A549 (cell line): ENCODE results near the gene RMC1. TPM values are rescaled to one million over a fixed set of nuclear protein-coding genes. Genes with fewer than 3 reads are reported as not detected.

Experiments
- ATAC-seq, 2 experiments: fragments of 200-7000 bp in 1 of 2; fragments of >200 bp in 1 of 2; cut with Nextera tagmentation in 1 of 2; cut with Tn5 transposase in 1 of 2; 3 replicates each; pipeline versions ENCODE4 v1.8.0 to v1.9.1; 2018 to 2020; ENCODE audit warnings: mild to moderate bottlenecking in 1 of 2, moderate library complexity in 1 of 2
- CTCF ChIA-PET: fragments of 300-600 bp; sonication (Branson Sonifier 250); formaldehyde crosslinking; extraction: SDS; loops from one replicate; lab custom pipeline; 2021; ENCODE audit warnings: antibody characterized with exemption, inconsistent platforms; lab: Yijun Ruan, JAX
- POLR2A ChIA-PET: fragments of 350-600 bp; formaldehyde crosslinking; extraction: SDS; loops from one replicate; lab custom pipeline; 2021; ENCODE audit warnings: antibody characterized with exemption, inconsistent platforms; lab: Yijun Ruan, JAX
- DNase-seq, 2 experiments: peaks; one replicate each; pipeline versions ENCODE4 v3.0.0 to v3.0.0-alpha.2; 2011 to 2016; ENCODE audit warnings: low read depth in 1 of 2, low spot score in 1 of 2
- FAIRE-seq: peaks from 2 replicates; lab custom pipeline; 2011; peaks lifted over from hg19 to GRCh38; lab: Jason Lieb, UNC
- H3K27ac ChIP-seq, 2 experiments: fragments of >200 bp; sonication (Bioruptor Twin); formaldehyde crosslinking; 3 replicates each; pipeline ENCODE4 v1.5.1; 2016 to 2017
- H3K4me1 ChIP-seq: fragments of >200 bp; sonication (Bioruptor Twin); formaldehyde crosslinking; 3 replicates; pipeline ENCODE4 v1.6.1; 2016
- H3K4me2 ChIP-seq: fragments of >200 bp; sonication (Bioruptor Twin); formaldehyde crosslinking; 3 replicates; pipeline ENCODE4 v1.6.1; 2016
- H3K4me3 ChIP-seq: fragments of >200 bp; sonication (Bioruptor Twin); formaldehyde crosslinking; 3 replicates; pipeline ENCODE4 v1.5.1; 2016
- H3K9me3 ChIP-seq: fragments of >200 bp; sonication (Bioruptor Twin); formaldehyde crosslinking; 3 replicates; pipeline ENCODE4 v1.6.1; 2016
- BHLHE40 ChIP-seq: IDR thresholded peaks from 2 replicates; pipeline ENCODE4 v1.6.1; 2012; ENCODE audit warnings: low read depth, low read length, inconsistent platforms
- CHD2 ChIP-seq: fragments of 150-350 bp; IDR thresholded peaks from 2 replicates; pipeline ENCODE4 v1.6.1; 2014; ENCODE audit warnings: low read length; ENCODE audit not compliant: partially characterized antibody
- CHD4 ChIP-seq: fragments of 200-600 bp; sonication (generic); IDR thresholded peaks from 2 replicates; pipeline ENCODE4 v1.6.1; 2016; ENCODE audit warnings: antibody characterized with exemption, mild to moderate bottlenecking, borderline replicate concordance
- EHMT2 ChIP-seq: fragments of 200-600 bp; sonication (generic); IDR thresholded peaks from 2 replicates; pipeline ENCODE4 v1.6.1; 2016; ENCODE audit warnings: antibody characterized with exemption, low read depth, mild to moderate bottlenecking, moderate library complexity
- FOSL2 ChIP-seq, 2 experiments: fragments of 450-650 bp in 1 of 2; fragments of >200 bp in 1 of 2; sonication (Bioruptor Twin) in 1 of 2; formaldehyde crosslinking; IDR thresholded peaks; 2 replicates each; pipeline versions ENCODE4 v1.5.0 to v1.6.1; 2016 to 2020; ENCODE audit warnings: mild to moderate bottlenecking in 1 of 2, moderate library complexity in 1 of 2
- HES2 ChIP-seq: fragments of >200 bp; sonication (Bioruptor Twin); formaldehyde crosslinking; IDR thresholded peaks from 2 replicates; pipeline ENCODE4 v1.6.1; 2016
- HOXB5 ChIP-seq: fragments of 250-450 bp; sonication (Bioruptor Pico); IDR thresholded peaks from 2 replicates; pipeline ENCODE4 v1.5.0; 2020; ENCODE audit warnings: mild to moderate bottlenecking, moderate library complexity
- KDM5A ChIP-seq: fragments of 200-600 bp; sonication (generic); IDR thresholded peaks from 2 replicates; pipeline ENCODE4 v1.6.1; 2016; ENCODE audit warnings: antibody characterized with exemption, mild to moderate bottlenecking
- MAFK ChIP-seq: fragments of 450-650 bp; IDR thresholded peaks from 2 replicates; pipeline ENCODE4 v1.6.1; 2014; ENCODE audit not compliant: partially characterized antibody
- NFE2L2 ChIP-seq: fragments of 150-350 bp; conservative IDR thresholded peaks from 2 replicates; pipeline ENCODE4 v1.6.1; 2014; ENCODE audit warnings: low read length
- PBX3 ChIP-seq: IDR thresholded peaks from 2 replicates; pipeline ENCODE4 v1.6.1; 2012
- PHF8 ChIP-seq: fragments of 200-600 bp; sonication (generic); IDR thresholded peaks from 2 replicates; pipeline ENCODE4 v1.6.1; 2016; ENCODE audit warnings: low read depth, mild to moderate bottlenecking, antibody characterized with exemption, moderate library complexity, borderline replicate concordance
- RAD21 ChIP-seq, 2 experiments: fragments of >200 bp in 1 of 2; sonication (Bioruptor Twin) in 1 of 2; formaldehyde crosslinking in 1 of 2; IDR thresholded peaks in 1 of 2; conservative IDR thresholded peaks in 1 of 2; 2 replicates in 1 of 2; 3 replicates in 1 of 2; pipeline ENCODE4 v1.6.1; 2012 to 2018; ENCODE audit warnings: inconsistent platforms in 1 of 2
- SREBF2 ChIP-seq: fragments of 450-650 bp; IDR thresholded peaks from 2 replicates; pipeline ENCODE4 v1.6.1; 2014; ENCODE audit warnings: mild to moderate bottlenecking, moderate library complexity
- TFCP2L1 ChIP-seq: fragments of 250-450 bp; sonication (Bioruptor Pico); IDR thresholded peaks from 2 replicates; pipeline ENCODE4 v1.5.0; 2021; ENCODE audit warnings: mild to moderate bottlenecking
- WGBS: methylation state at CpG from one replicate; pipeline ENCODE4 v1.1.6; 2017; ENCODE audit errors: missing lambda C conversion rate; 5-methylcytosine and 5-hydroxymethylcytosine counted together
- polyA plus RNA-seq, 4 experiments: library from polyadenylated mRNA; depleted of rRNA in 3 of 4; stranded (reverse); fragments of >200 nt; fragmentation: RNase III in 1 of 4; extraction: RNeasy Plus Mini Kit Qiagen cat#74134 plus additional on column Dnase treatment in 1 of 4; gene quantifications; 2 replicates in 3 of 4; 3 replicates in 1 of 4; pipeline ENCODE4 v1.2.3, GENCODE V29; 2011 to 2017
- TF ChIP-seq, protein P1 (sequence below): fragments of >200 bp; sonication (Bioruptor Twin); formaldehyde crosslinking; IDR thresholded peaks from 3 replicates; pipeline ENCODE4 v1.6.1; 2016
- TF ChIP-seq, protein P2 (sequence below): IDR thresholded peaks from 2 replicates; pipeline ENCODE4 v1.6.1; 2012

The RMC1 gene
- polyA plus RNA-seq, 2 of the 4 experiments (the other 2 are of a cell fraction): 15.7 to 17.5 TPM

DNA sequence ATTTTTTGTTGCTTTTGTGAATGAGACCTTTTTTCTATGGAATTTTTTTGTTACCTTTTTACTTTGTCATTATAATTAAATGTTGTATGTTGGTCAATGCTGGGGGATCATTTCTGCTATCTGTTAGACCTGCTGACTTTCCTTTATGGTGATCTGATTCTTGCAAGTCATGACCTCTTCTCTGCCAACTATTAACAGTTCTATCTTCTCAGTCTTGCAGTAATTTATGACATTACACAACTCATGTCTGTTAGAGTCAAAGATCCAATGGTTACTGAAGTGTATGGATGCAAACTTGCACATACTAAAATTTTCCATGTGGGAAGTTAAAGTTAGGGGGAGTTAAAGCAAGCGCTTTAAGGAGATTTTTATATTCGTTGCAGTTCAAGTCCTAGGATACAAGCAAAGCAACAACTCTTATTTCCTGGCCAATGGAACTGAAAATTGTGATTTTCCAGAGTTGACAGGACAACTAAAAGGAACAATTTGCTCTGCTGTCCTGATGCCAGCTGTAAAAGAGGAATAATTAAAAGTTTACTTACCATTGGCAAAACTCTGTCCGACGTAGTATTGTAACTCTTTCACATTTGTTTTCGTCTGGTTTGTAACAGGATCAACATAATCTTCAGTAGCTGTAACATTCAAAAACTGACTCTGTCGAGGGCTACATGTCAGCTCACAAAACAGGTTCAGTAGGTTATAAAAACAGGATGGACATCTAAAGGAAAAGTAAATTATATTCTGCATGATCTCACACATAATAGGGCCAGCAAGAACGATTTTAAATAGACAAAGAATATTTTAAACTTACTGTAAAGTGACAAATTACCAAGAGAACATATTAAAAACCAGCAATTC is 65.2 kb downstream of the RMC1 start:
- 91% methylated on average over 7 of the region's 7 CpGs for whole genome bisulfite sequencing
- H3K4me1 ChIP-seq: no peaks in the 10 kb centered on the region; the same call in 2 of the 3 replicates
- no peak for FAIRE-seq
- no peak for ATAC-seq
- no peak overlapping the region for H3K4me2 ChIP-seq
- H3K9me3 ChIP-seq: no peaks in the 10 kb centered on the region
- ChIA-PET POLR2A (no interaction called here), CTCF (interaction anchor here (1.5 kb wide), 1 partner anchor 12 kb away, joined by 7 read pairs; no protein-coding TSS in a partner anchor)
- DNase-seq: no peak
- H3K4me3 ChIP-seq: no peak overlapping the region
- H3K27ac ChIP-seq: no peak overlapping the region
- TF ChIP-seq HOXB5 (no peak), FOSL2 (IDR thresholded peaks at IDR 0.05) (no peak), FOSL2 (CRISPR knock-in tag; IDR thresholded peaks at IDR 0.05) (no peak), EHMT2 (no peak), NFE2L2 (no peak), PHF8 (no peak), BHLHE40 (no peak), CHD4 (no peak)
- TF ChIP-seq, protein P1, sequence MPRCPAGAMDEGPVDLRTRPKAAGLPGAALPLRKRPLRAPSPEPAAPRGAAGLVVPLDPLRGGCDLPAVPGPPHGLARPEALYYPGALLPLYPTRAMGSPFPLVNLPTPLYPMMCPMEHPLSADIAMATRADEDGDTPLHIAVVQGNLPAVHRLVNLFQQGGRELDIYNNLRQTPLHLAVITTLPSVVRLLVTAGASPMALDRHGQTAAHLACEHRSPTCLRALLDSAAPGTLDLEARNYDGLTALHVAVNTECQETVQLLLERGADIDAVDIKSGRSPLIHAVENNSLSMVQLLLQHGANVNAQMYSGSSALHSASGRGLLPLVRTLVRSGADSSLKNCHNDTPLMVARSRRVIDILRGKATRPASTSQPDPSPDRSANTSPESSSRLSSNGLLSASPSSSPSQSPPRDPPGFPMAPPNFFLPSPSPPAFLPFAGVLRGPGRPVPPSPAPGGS: no peak

- WGBS: 92% methylated on average over 5 of the region's 5 CpGs
- Histone ChIP-seq H3K4me2 (no peak overlapping the region), H3K4me3 (no peak overlapping the region), H3K9me3 (no peaks in the 10 kb centered on the region), H3K4me1 (peaks cover 9% of the 10 kb centered on the region; the same call in 2 of the 3 replicates), H3K27ac (no peak overlapping the region)
- ATAC-seq (no peak), FAIRE-seq (no peak), DNase-seq (no peak)
- TF ChIP-seq CHD2: no peak
- no peak for TF ChIP-seq TFCP2L1 (CRISPR knock-in tag)
- TF ChIP-seq RAD21 (conservative IDR thresholded peaks at IDR 0.05 in 1 of 2, IDR thresholded peaks at IDR 0.05 in 1 of 2): no peak
- TF ChIP-seq MAFK: no peak
- TF ChIP-seq PBX3: no peak
- no peak for TF ChIP-seq HES2
- TF ChIP-seq SREBF2: no peak
- no peak for TF ChIP-seq CHD4
- TF ChIP-seq KDM5A: no peak
- TF ChIP-seq, protein P2, sequence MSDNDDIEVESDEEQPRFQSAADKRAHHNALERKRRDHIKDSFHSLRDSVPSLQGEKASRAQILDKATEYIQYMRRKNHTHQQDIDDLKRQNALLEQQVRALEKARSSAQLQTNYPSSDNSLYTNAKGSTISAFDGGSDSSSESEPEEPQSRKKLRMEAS: no peak
- ChIA-PET POLR2A (interaction anchor here (0.5 kb wide), 1 partner anchor 569 kb away, joined by 4 read pairs; the partner anchor contains the start of gene CABYR), CTCF (interaction anchor here (0.8 to 1.5 kb wide), 2 partner anchors 11 to 134 kb away, joined by 3 to 7 read pairs; no protein-coding TSS in a partner anchor)
These were observed 66.2 kb downstream of the RMC1 start for GRCh38 chr18:23569299-23570063.
